Lung (tissue), 12 donors: ENCODE data around the gene NOTO. TPM values are rescaled to one million over a fixed set of nuclear protein-coding genes. Genes with fewer than 3 reads are reported as not detected.

ENCODE experiments used
- ATAC-seq: fragments of 200-7000 bp; cut with Tn5 transposase; one replicate; pipeline ENCODE4 v1.9.1; 2020; ENCODE audit warnings: moderate number of reproducible peaks; ENCODE audit not compliant: insufficient read depth, low FRiP score
- DNase-seq, 3 donors: peaks; one replicate each; pipeline ENCODE4 v3.0.0-alpha.2; 2013 to 2017
- H3K27ac ChIP-seq, 2 donors: one replicate each; pipeline ENCODE4 v1.5.1; 2013; ENCODE audit warnings: mild to moderate bottlenecking in 2 of 2, moderate library complexity in 2 of 2, control low read depth in 1 of 2, inconsistent platforms in 1 of 2, low read depth in 1 of 2, low read length in 1 of 2
- H3K27me3 ChIP-seq, 3 donors: one replicate each; pipeline ENCODE4 v1.5.1; 2013; ENCODE audit warnings: low read length in 2 of 3; ENCODE audit not compliant: control insufficient read depth in 3 of 3, insufficient read depth in 3 of 3
- H3K36me3 ChIP-seq, 4 donors: one replicate each; pipeline ENCODE4 v1.5.1; 2013; ENCODE audit warnings: low read length in 4 of 4, mild to moderate bottlenecking in 1 of 4, moderate library complexity in 1 of 4; ENCODE audit not compliant: control insufficient read depth in 4 of 4, insufficient read depth in 4 of 4
- H3K4me1 ChIP-seq, 5 donors: one replicate each; pipeline ENCODE4 v1.5.1; 2013; ENCODE audit warnings: low read length in 5 of 5, mild to moderate bottlenecking in 2 of 5, moderate library complexity in 1 of 5; ENCODE audit not compliant: control insufficient read depth in 5 of 5, insufficient read depth in 5 of 5
- H3K4me3 ChIP-seq: one replicate; pipeline ENCODE4 v1.5.1; 2013; ENCODE audit warnings: mild to moderate bottlenecking, control low read depth, moderate library complexity
- H3K9ac ChIP-seq, 2 donors: one replicate each; pipeline ENCODE4 v1.5.1; 2013; ENCODE audit warnings: low read length in 2 of 2, control low read depth in 1 of 2; ENCODE audit not compliant: insufficient read depth in 1 of 2
- H3K9me3 ChIP-seq, 4 donors: one replicate each; pipeline ENCODE4 v1.5.1; 2013; ENCODE audit warnings: low read length in 3 of 4, mild to moderate bottlenecking in 1 of 4, moderate library complexity in 1 of 4; ENCODE audit not compliant: control insufficient read depth in 4 of 4, insufficient read depth in 3 of 4
- WGBS, 2 donors: extraction: QIAGEN DNeasy Blood & Tissue Kit; methylation state at CpG; one replicate each; pipeline ENCODE4 v1.1.7; 2013; 5-methylcytosine and 5-hydroxymethylcytosine counted together
- polyA plus RNA-seq, 2 donors: library from polyadenylated mRNA; stranded (reverse); fragments of 200-250 nt; gene quantifications; one replicate each; pipeline ENCODE4 v1.2.1, GENCODE V29; 2013
- total RNA-seq, 2 donors: library from RNA; depleted of rRNA in 1 of 2; stranded (reverse); fragments of >200 nt in 1 of 2; gene quantifications; one replicate each; pipeline ENCODE4 v1.2.1, GENCODE V29; 2014 to 2021
- TF ChIP-seq, protein P1 (sequence below): IDR thresholded peaks from 2 replicates; pipeline ENCODE4 v1.5.1; 2012; ENCODE audit warnings: mild to moderate bottlenecking; ENCODE audit errors: control extremely low read depth, extremely low read depth
- donor health status: control.
- donor health status: control.
- donor health status: Bipolar disorder and iron deficiency.
- donor health status: healthy.
- donor health status: DM: yes; HTN: yes; CAD: no.

The NOTO gene
- total and polyA plus RNA-seq, 4 donors, result not detected

DNA sequence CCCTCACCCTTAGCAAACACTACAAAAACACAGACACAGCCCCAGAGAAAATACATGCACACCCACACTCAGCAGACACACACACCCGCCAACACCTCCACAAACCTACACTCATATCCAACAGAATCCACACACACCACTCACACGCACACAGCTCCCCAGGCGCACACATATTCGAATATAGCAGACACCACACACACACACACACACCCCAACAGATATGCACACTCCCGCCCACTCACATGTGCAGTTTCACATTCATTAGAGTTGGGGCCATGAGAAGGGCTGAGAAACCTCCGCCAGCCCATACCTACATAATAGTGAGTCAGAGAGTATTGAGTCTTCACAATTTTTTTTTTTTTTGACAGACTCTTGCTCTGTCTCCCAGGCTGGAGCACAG is 29.4 kb upstream of the NOTO start:
- ATAC-seq (no peak), DNase-seq (no peak)
- no peaks in the 10 kb centered on the region for H3K36me3 ChIP-seq
- no peak overlapping the region for H3K4me3 ChIP-seq
- no peaks in the 10 kb centered on the region for H3K9me3 ChIP-seq
- H3K9ac ChIP-seq, result no peak overlapping the region
- TF ChIP-seq, protein P1, sequence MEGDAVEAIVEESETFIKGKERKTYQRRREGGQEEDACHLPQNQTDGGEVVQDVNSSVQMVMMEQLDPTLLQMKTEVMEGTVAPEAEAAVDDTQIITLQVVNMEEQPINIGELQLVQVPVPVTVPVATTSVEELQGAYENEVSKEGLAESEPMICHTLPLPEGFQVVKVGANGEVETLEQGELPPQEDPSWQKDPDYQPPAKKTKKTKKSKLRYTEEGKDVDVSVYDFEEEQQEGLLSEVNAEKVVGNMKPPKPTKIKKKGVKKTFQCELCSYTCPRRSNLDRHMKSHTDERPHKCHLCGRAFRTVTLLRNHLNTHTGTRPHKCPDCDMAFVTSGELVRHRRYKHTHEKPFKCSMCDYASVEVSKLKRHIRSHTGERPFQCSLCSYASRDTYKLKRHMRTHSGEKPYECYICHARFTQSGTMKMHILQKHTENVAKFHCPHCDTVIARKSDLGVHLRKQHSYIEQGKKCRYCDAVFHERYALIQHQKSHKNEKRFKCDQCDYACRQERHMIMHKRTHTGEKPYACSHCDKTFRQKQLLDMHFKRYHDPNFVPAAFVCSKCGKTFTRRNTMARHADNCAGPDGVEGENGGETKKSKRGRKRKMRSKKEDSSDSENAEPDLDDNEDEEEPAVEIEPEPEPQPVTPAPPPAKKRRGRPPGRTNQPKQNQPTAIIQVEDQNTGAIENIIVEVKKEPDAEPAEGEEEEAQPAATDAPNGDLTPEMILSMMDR, result no peak
- 79 to 80% methylated on average over 6 of the region's 6 CpGs for WGBS, 2 donors
- H3K27me3 ChIP-seq, result peaks cover 0 to 12% (median 9%) of the 10 kb centered on the region in 3 donors
- no peak overlapping the region for H3K27ac ChIP-seq
- peaks cover 0 to 20% (median 13%) of the 10 kb centered on the region in 5 donors for H3K4me1 ChIP-seq

DNA sequence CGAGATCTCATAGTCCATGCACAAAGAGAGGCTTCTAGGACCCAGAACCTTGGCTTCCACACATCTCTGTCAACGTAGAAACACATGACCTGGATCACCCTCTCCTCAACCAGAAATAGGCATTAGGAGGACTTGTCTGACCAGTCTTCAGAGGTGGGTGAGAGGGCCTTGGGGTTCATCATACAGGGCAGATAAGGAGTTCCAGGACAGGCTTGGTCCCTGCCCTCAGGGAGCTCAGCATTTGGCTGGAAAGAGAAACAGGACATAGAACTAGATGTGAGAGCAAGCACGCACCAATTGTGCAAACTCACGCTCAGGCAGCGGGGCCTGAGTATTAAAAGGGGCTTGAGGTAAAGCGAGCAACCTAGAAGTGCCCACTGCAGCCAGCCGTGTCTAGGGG is 28.6 kb upstream of the NOTO start:
- H3K4me1 ChIP-seq, result peaks cover 0 to 20% (median 13%) of the 10 kb centered on the region in 5 donors
- no peak overlapping the region for H3K9ac ChIP-seq
- H3K27ac ChIP-seq, result no peak overlapping the region
- ATAC-seq, result no peak
- 91 to 96% methylated on average over 7 of the region's 7 CpGs for WGBS, 2 donors
- DNase-seq, result no peak
- no peaks in the 10 kb centered on the region for H3K36me3 ChIP-seq
- H3K27me3 ChIP-seq, result peaks cover 0 to 17% (median 10%) of the 10 kb centered on the region in 3 donors
- no peak overlapping the region for H3K4me3 ChIP-seq
- TF ChIP-seq, protein P1, result no peak
- no peaks in the 10 kb centered on the region for H3K9me3 ChIP-seq

GRCh38 chr2:73174244-73174643 is 28.1 kb upstream of the NOTO start:
- TF ChIP-seq, protein P1, result no peak
- Histone ChIP-seq H3K4me3 (no peak overlapping the region), H3K9me3 (no peaks in the 10 kb centered on the region), H3K4me1 (peaks cover 0 to 20% (median 13%) of the 10 kb centered on the region in 5 donors), H3K9ac (no peak overlapping the region), H3K36me3 (no peaks in the 10 kb centered on the region), H3K27ac (no peak overlapping the region), H3K27me3 (peaks cover 0 to 20% (median 12%) of the 10 kb centered on the region in 3 donors)
- WGBS, 2 donors, result 93 to 98% methylated on average over 10 of the region's 10 CpGs
- ATAC-seq (no peak), DNase-seq (no peak)
